Smooth muscle cell (in vitro differentiated cells): Measurements from ENCODE around the gene DENND2A. TPM values are rescaled to one million over a fixed set of nuclear protein-coding genes. Genes with fewer than 3 reads are reported as not detected.

Source experiments
- DNase-seq: peaks from one replicate; lab custom pipeline; 2025; ENCODE audit not compliant: unreplicated experiment; lab: John Stamatoyannopoulos, UW
- H2AFZ ChIP-seq: fragments of 200-600 bp; sonication (generic); 2 replicates; pipeline ENCODE4 v1.6.0; 2016; ENCODE audit warnings: antibody characterized with exemption, low read depth, mild to moderate bottlenecking
- H3F3A ChIP-seq: fragments of 200-600 bp; sonication (generic); 2 replicates; pipeline ENCODE4 v1.6.0; 2017; ENCODE audit warnings: antibody characterized with exemption, low read depth
- H3K27ac ChIP-seq: fragments of 200-600 bp; sonication (generic); 2 replicates; pipeline ENCODE4 v1.5.1; 2016; ENCODE audit warnings: low read depth, mild to moderate bottlenecking
- H3K27me3 ChIP-seq: fragments of 200-600 bp; sonication (generic); 2 replicates; pipeline ENCODE4 v1.6.1; 2016; ENCODE audit warnings: low read depth, mild to moderate bottlenecking
- H3K36me3 ChIP-seq: fragments of 200-600 bp; sonication (generic); 2 replicates; pipeline ENCODE4 v1.5.1; 2016; ENCODE audit warnings: low read depth
- H3K4me1 ChIP-seq: fragments of 200-600 bp; sonication (generic); 2 replicates; pipeline ENCODE4 v1.5.1; 2016; ENCODE audit warnings: low read depth
- H3K4me2 ChIP-seq: fragments of 200-600 bp; sonication (generic); 2 replicates; pipeline ENCODE4 v1.6.0; 2016; ENCODE audit warnings: mild to moderate bottlenecking
- H3K4me3 ChIP-seq: fragments of 200-600 bp; sonication (generic); 2 replicates; pipeline ENCODE4 v1.5.1; 2016; ENCODE audit warnings: mild to moderate bottlenecking
- H3K79me2 ChIP-seq: fragments of 200-600 bp; sonication (generic); 2 replicates; pipeline ENCODE4 v1.6.0; 2016; ENCODE audit warnings: low read depth, mild to moderate bottlenecking
- H3K9ac ChIP-seq: fragments of 200-600 bp; sonication (generic); 2 replicates; pipeline ENCODE4 v1.6.0; 2016; ENCODE audit warnings: low read depth
- H3K9me3 ChIP-seq: fragments of 200-600 bp; sonication (generic); replicated peaks from 2 replicates; pipeline ENCODE4 v1.5.1; 2016; ENCODE audit warnings: low read depth
- H4K20me1 ChIP-seq: fragments of 200-600 bp; sonication (generic); 2 replicates; pipeline ENCODE4 v1.6.0; 2016; ENCODE audit warnings: low read depth
- CTCF ChIP-seq: fragments of 200-600 bp; sonication (generic); IDR thresholded peaks from 2 replicates; pipeline ENCODE4 v1.5.1; 2017; ENCODE audit warnings: borderline replicate concordance, mild to moderate bottlenecking, antibody characterized with exemption; ENCODE audit not compliant: insufficient read depth, poor library complexity, severe bottlenecking
- WGBS: methylation state at CpG from one replicate; pipeline ENCODE4 v1.1.7; 2016; ENCODE audit warnings: low lambda C conversion rate; 5-methylcytosine and 5-hydroxymethylcytosine counted together
- polyA plus RNA-seq: library from polyadenylated mRNA; unstranded; fragments of >200 nt; fragmentation: Nextera tagmentation; extraction: Ambion mirVana; gene quantifications from 2 replicates; pipeline ENCODE4 v1.2.1, GENCODE V29; 2016
- total RNA-seq: library from RNA; depleted of rRNA; stranded (reverse); fragments of >200 nt; gene quantifications from 2 replicates; pipeline ENCODE4 v1.2.3, GENCODE V29; 2014

The DENND2A gene
- total and polyA plus RNA-seq, 2 experiments from 2014 or later: 1.8 to 4.6 TPM

DNA sequence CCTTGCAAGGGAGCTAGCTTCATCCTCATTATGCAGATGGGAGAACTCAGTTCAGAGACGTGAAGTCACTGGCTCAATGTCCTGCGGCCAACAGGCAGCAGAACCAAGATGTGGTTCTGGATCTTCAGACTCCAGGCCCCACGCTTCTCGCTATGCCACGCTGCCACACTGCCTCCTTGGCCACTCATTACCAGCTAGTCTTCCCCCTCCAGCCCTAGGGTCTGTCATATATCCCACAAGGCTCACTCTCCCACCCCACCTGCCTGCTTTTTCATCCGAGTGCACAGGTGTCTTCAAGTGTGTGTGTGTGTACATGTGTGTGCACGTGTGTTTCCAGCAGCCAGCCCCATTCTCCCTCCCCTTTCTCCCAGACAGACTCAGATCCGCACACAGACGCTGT is 53.4 kb downstream of the DENND2A start:
- no peak overlapping the region for H3K9ac ChIP-seq
- no peak overlapping the region for H3K4me3 ChIP-seq
- DNase-seq: no peak
- no peak overlapping the region for H2AFZ ChIP-seq
- no peaks in the 10 kb centered on the region for H3F3A ChIP-seq
- H3K4me2 ChIP-seq: no peak overlapping the region
- 94% methylated on average over 9 of the region's 9 CpGs for WGBS
- no peaks in the 10 kb centered on the region for H3K9me3 ChIP-seq
- no peak for TF ChIP-seq CTCF
- H3K4me1 ChIP-seq: no peaks in the 10 kb centered on the region
- H3K36me3 ChIP-seq: no peaks in the 10 kb centered on the region
- no peaks in the 10 kb centered on the region for H3K79me2 ChIP-seq
- no peaks in the 10 kb centered on the region for H3K27me3 ChIP-seq
- no peaks in the 10 kb centered on the region for H4K20me1 ChIP-seq
- H3K27ac ChIP-seq: no peak overlapping the region

GRCh38 chr7:140586516-140586915 is 54.1 kb downstream of the DENND2A start:
- no peaks in the 10 kb centered on the region for H3K27me3 ChIP-seq
- no peaks in the 10 kb centered on the region for H3K79me2 ChIP-seq
- H3K9ac ChIP-seq: no peak overlapping the region
- WGBS: 98% methylated on average over 3 of the region's 3 CpGs
- no peak for TF ChIP-seq CTCF
- H3K4me1 ChIP-seq: no peaks in the 10 kb centered on the region
- no peak for DNase-seq
- no peak overlapping the region for H3K4me2 ChIP-seq
- no peaks in the 10 kb centered on the region for H3K9me3 ChIP-seq
- no peak overlapping the region for H3K27ac ChIP-seq
- no peak overlapping the region for H3K4me3 ChIP-seq
- H3F3A ChIP-seq: no peaks in the 10 kb centered on the region
- H2AFZ ChIP-seq: no peak overlapping the region
- no peaks in the 10 kb centered on the region for H4K20me1 ChIP-seq
- H3K36me3 ChIP-seq: no peaks in the 10 kb centered on the region

GRCh38 chr7:140585333-140585732 is 55.3 kb downstream of the DENND2A start:
- Histone ChIP-seq H3K4me1 (no peaks in the 10 kb centered on the region), H3K4me2 (no peak overlapping the region), H3K9me3 (no peaks in the 10 kb centered on the region), H3K4me3 (no peak overlapping the region), H4K20me1 (no peaks in the 10 kb centered on the region), H3K79me2 (no peaks in the 10 kb centered on the region), H3K27me3 (no peaks in the 10 kb centered on the region), H3K36me3 (no peaks in the 10 kb centered on the region), H3K27ac (no peak overlapping the region), H2AFZ (no peak overlapping the region), H3F3A (no peaks in the 10 kb centered on the region), H3K9ac (no peak overlapping the region)
- DNase-seq: no peak
- 97% methylated on average over 7 of the region's 7 CpGs for WGBS
- no peak for TF ChIP-seq CTCF

DNA sequence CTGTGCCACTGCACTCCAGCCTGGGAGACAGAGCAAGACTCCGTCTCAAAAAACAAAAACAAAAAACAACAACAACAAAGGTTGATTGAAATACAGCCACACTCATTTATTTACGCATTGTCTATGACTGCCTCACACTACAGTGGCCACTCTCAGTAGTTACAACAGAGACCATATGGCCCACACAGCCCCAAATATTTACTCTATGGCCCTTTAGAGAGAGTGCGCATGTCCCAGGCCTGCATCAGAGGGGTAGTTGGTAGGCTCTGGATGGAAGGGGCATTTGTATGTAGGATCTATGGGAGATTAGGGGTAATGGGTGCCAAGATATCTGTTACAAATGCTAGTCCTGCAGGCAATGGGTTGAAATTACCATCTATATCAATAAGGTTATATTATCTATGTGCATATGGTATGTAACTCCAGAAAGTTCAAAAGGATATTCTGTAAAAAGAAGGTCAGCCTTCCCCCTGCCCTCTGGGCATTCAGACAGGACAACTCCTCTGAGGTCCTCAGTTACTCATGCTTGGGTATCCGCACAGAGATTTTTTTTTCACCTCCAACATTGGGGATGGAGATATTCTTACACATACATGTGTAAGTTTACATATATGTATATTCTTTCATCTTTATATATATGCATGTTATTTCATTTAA is 56.3 kb downstream of the DENND2A start:
- H3K9ac ChIP-seq: no peak overlapping the region
- no peaks in the 10 kb centered on the region for H3K9me3 ChIP-seq
- DNase-seq: no peak
- no peak for TF ChIP-seq CTCF
- no peaks in the 10 kb centered on the region for H3F3A ChIP-seq
- no peaks in the 10 kb centered on the region for H4K20me1 ChIP-seq
- no peaks in the 10 kb centered on the region for H3K27me3 ChIP-seq
- no peak overlapping the region for H3K4me2 ChIP-seq
- no peak overlapping the region for H3K4me3 ChIP-seq
- H3K27ac ChIP-seq: no peak overlapping the region
- no peak overlapping the region for H2AFZ ChIP-seq
- no peaks in the 10 kb centered on the region for H3K79me2 ChIP-seq
- no peaks in the 10 kb centered on the region for H3K4me1 ChIP-seq
- WGBS: 93% methylated on average over 4 of the region's 4 CpGs
- no peaks in the 10 kb centered on the region for H3K36me3 ChIP-seq
